K562 (cell line): ENCODE data around the gene KRR1.

ENCODE experiments used
- POLR2AphosphoS5 ChIP-seq: IDR thresholded peaks from 2 replicates; pipeline ENCODE4 v1.6.1; 2011; ENCODE audit warnings: mild to moderate bottlenecking, low read depth, low read length, moderate library complexity; ENCODE audit not compliant: control insufficient read depth, insufficient read depth
- SIX5 ChIP-seq, 2 experiments: IDR thresholded peaks; 2 replicates each; pipeline ENCODE4 v1.6.1; 2011; ENCODE audit warnings: low read length in 2 of 2, borderline replicate concordance in 1 of 2, low read depth in 1 of 2, mild to moderate bottlenecking in 1 of 2, moderate library complexity in 1 of 2; ENCODE audit not compliant: insufficient read depth in 1 of 2
- ZNF274 ChIP-seq: IDR thresholded peaks from 2 replicates; pipeline ENCODE4 v1.6.1; 2011; ENCODE audit warnings: low read depth, mild to moderate bottlenecking, low read length, moderate library complexity, borderline replicate concordance
- ZNF354B ChIP-seq: fragments of 250-450 bp; sonication (Bioruptor Pico); IDR thresholded peaks from 2 replicates; pipeline ENCODE4 v1.4.0; 2020
- TF ChIP-seq, protein P1 (sequence below), 3 experiments: IDR thresholded peaks in 2 of 3; conservative IDR thresholded peaks in 1 of 3; 2 replicates each; pipeline ENCODE4 v1.5.1; 2011 to 2012; ENCODE audit warnings: low read length in 3 of 3, mild to moderate bottlenecking in 3 of 3, control low read depth in 2 of 3, improper control_type of control experiment in 1 of 3, inconsistent platforms in 1 of 3, low read depth in 1 of 3, mixed read lengths in 1 of 3, moderate library complexity in 1 of 3; ENCODE audit not compliant: insufficient read depth in 2 of 3
- TF ChIP-seq, protein P2 (sequence below): fragments of 250-450 bp; sonication (Bioruptor Pico); IDR thresholded peaks from 2 replicates; pipeline ENCODE4 v1.5.0; 2021; ENCODE audit warnings: mild to moderate bottlenecking, borderline replicate concordance
- TF ChIP-seq, protein P3 (sequence below), 2 experiments: fragments of 450-650 bp; formaldehyde crosslinking in 1 of 2; IDR thresholded peaks; 2 replicates each; pipeline versions ENCODE4 v1.4.0 to v1.6.1; 2014 to 2020; ENCODE audit warnings: mild to moderate bottlenecking in 2 of 2, borderline replicate concordance in 1 of 2, low read depth in 1 of 2
- TF ChIP-seq, protein P4 (sequence below): IDR thresholded peaks from 2 replicates; pipeline ENCODE4 v1.6.1; 2011; ENCODE audit warnings: borderline replicate concordance, low read depth, mild to moderate bottlenecking, moderate library complexity, low read length; ENCODE audit not compliant: insufficient read depth, poor library complexity, severe bottlenecking

DNA sequence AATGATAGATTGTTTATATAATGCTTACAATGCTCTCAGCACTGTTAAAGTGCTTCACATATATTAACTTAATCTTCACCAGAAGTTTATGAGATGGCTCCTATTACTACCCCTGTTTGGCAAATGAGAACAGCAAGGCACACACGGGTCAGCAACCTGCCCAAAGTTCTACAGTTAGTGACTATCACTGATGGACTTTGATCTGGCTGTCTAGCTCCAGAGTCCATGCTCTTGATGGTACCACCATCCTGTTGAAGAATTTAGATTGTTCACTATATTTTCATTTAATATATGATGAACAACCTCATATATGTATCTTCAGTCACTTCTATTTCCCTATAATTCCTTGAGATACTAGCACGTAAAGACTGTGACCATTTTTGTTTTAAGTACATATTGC lies 20.2 kb downstream of the KRR1 start:
- no peak for TF ChIP-seq POLR2AphosphoS5
- no peak for TF ChIP-seq SIX5 (IDR thresholded peaks at IDR 0.05; ENCODE audit: borderline replicate concordance in 1 of 2, insufficient read depth in 1 of 2, low read depth in 1 of 2, low read length in 2 of 2)
- TF ChIP-seq, protein P1, sequence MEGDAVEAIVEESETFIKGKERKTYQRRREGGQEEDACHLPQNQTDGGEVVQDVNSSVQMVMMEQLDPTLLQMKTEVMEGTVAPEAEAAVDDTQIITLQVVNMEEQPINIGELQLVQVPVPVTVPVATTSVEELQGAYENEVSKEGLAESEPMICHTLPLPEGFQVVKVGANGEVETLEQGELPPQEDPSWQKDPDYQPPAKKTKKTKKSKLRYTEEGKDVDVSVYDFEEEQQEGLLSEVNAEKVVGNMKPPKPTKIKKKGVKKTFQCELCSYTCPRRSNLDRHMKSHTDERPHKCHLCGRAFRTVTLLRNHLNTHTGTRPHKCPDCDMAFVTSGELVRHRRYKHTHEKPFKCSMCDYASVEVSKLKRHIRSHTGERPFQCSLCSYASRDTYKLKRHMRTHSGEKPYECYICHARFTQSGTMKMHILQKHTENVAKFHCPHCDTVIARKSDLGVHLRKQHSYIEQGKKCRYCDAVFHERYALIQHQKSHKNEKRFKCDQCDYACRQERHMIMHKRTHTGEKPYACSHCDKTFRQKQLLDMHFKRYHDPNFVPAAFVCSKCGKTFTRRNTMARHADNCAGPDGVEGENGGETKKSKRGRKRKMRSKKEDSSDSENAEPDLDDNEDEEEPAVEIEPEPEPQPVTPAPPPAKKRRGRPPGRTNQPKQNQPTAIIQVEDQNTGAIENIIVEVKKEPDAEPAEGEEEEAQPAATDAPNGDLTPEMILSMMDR (IDR thresholded peaks at IDR 0.05 in 2 of 3, conservative IDR thresholded peaks at IDR 0.05 in 1 of 3; ENCODE audit: insufficient read depth in 2 of 3, low read depth in 1 of 3, low read length in 3 of 3), result no peak
- no peak for TF ChIP-seq ZNF274
- TF ChIP-seq, protein P2, sequence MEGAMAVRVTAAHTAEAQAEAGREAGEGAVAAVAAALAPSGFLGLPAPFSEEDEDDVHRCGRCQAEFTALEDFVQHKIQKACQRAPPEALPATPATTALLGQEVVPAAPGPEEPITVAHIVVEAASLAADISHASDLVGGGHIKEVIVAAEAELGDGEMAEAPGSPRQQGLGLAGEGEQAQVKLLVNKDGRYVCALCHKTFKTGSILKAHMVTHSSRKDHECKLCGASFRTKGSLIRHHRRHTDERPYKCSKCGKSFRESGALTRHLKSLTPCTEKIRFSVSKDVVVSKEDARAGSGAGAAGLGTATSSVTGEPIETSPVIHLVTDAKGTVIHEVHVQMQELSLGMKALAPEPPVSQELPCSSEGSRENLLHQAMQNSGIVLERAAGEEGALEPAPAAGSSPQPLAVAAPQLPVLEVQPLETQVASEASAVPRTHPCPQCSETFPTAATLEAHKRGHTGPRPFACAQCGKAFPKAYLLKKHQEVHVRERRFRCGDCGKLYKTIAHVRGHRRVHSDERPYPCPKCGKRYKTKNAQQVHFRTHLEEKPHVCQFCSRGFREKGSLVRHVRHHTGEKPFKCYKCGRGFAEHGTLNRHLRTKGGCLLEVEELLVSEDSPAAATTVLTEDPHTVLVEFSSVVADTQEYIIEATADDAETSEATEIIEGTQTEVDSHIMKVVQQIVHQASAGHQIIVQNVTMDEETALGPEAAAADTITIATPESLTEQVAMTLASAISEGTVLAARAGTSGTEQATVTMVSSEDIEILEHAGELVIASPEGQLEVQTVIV, result no peak
- TF ChIP-seq ZNF354B (CRISPR knock-in tag), result no peak
- TF ChIP-seq, protein P3, sequence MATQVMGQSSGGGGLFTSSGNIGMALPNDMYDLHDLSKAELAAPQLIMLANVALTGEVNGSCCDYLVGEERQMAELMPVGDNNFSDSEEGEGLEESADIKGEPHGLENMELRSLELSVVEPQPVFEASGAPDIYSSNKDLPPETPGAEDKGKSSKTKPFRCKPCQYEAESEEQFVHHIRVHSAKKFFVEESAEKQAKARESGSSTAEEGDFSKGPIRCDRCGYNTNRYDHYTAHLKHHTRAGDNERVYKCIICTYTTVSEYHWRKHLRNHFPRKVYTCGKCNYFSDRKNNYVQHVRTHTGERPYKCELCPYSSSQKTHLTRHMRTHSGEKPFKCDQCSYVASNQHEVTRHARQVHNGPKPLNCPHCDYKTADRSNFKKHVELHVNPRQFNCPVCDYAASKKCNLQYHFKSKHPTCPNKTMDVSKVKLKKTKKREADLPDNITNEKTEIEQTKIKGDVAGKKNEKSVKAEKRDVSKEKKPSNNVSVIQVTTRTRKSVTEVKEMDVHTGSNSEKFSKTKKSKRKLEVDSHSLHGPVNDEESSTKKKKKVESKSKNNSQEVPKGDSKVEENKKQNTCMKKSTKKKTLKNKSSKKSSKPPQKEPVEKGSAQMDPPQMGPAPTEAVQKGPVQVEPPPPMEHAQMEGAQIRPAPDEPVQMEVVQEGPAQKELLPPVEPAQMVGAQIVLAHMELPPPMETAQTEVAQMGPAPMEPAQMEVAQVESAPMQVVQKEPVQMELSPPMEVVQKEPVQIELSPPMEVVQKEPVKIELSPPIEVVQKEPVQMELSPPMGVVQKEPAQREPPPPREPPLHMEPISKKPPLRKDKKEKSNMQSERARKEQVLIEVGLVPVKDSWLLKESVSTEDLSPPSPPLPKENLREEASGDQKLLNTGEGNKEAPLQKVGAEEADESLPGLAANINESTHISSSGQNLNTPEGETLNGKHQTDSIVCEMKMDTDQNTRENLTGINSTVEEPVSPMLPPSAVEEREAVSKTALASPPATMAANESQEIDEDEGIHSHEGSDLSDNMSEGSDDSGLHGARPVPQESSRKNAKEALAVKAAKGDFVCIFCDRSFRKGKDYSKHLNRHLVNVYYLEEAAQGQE (IDR thresholded peaks at IDR 0.05; ENCODE audit: borderline replicate concordance), result no peak
- TF ChIP-seq, protein P3 (CRISPR knock-in tag; IDR thresholded peaks at IDR 0.05; ENCODE audit: low read depth), result no peak
- TF ChIP-seq, protein P4, sequence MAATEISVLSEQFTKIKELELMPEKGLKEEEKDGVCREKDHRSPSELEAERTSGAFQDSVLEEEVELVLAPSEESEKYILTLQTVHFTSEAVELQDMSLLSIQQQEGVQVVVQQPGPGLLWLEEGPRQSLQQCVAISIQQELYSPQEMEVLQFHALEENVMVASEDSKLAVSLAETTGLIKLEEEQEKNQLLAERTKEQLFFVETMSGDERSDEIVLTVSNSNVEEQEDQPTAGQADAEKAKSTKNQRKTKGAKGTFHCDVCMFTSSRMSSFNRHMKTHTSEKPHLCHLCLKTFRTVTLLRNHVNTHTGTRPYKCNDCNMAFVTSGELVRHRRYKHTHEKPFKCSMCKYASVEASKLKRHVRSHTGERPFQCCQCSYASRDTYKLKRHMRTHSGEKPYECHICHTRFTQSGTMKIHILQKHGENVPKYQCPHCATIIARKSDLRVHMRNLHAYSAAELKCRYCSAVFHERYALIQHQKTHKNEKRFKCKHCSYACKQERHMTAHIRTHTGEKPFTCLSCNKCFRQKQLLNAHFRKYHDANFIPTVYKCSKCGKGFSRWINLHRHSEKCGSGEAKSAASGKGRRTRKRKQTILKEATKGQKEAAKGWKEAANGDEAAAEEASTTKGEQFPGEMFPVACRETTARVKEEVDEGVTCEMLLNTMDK, result no peak
